ENCODE measurements around the gene DBNDD1. TPM values are rescaled to one million over a fixed set of nuclear protein-coding genes. Genes with fewer than 3 reads are reported as not detected.
"Not testable (repeated sequence)": the region's sequence is repeated elsewhere in the genome, so short reads cannot be mapped to it uniquely, and the experiment has no call there.

The DBNDD1 gene
- total RNA-seq, 2 donors from 2014 or later: 2.2 to 2.6 TPM

DNA sequence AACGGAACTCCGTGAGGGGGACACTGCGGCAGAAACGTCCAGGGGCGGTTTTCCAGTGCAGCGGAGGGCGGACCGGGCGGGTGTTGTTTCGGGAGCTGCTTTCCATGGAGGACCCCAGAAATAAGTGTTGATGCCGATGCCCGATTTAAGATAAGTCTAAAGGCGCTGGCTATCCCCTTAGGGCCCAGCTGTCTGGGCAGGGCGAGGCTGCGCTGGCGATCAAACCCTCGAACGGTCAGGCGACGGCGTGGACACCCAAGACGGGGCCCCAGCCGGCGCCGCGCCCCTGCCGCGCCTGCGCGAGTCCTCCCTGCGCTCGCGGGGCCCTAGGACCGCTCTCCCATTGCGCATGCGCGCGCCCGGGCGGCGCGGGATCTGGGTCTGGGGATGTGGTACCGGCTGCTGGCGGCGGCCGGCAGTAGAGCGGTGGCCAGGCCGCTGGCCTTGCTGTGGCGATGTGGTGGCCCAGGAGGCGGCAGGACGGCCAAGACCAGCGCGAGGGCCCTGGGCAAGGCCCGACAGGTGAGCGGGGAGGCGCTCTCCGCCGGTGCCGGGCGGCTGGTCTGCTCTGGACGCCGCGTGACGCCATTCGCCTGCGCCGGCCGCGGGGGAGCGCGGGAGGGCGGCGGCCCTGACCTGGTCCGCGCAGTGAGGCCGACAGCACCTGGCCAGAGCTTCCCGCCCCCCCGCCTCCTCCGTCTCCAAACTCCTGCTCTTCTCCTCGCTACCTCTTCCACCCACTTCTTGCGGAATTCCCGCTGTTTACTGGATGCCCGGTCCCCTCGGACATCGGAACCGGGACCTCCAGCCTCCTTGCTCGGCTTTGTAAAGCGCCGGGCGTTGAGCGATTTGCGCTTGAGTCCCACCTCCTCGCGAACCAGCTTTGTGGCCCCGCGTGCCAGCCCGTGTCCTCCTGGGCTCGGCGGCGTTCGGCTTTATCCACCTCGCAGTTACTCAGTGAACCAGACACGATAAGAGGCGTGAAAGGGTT lies 46.7 kb downstream of the DBNDD1 start:
- intact Hi-C loops (cut with DNase I): no loop called here
- ATAC-seq: peak; percentile 97 to 98
- peak; percentile 93 for DNase-seq

DNA sequence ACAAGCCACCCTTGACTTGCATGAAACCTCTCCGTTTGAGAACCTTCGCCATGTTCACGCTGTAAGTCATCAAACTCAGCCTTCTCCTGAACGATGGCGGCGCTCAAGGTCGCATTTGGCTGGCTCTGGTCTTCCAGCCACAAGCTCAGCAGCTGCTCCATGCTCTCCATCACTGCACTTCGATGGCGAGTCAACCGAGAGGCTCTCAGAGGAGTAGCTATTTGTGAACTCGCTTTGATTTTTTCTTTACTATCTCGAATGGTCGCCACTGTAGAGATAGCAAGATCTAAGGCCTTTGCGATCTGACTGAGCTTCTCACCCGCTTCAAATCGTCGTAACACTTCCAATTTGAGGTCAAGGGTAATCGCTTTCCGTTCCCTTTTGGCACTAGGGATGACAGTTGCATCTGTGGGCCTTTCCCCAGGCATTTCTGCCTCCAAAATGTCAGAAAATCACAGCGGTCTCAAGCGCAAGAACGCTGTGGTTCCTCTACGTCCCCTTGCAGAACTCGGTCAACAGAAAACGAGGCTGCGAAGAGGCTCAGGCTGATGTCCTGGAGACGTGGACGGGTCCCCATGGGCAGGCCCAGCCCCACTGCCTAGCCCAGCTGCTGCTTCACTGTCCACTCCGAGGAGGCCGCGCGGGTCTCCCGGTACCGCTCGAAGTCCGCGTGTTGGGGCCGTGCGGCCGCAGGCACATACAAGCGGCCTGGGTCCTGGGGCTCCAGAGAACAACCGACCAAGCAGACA lies 47.6 kb downstream of the DBNDD1 start:
- ATAC-seq (peak; percentile 20 to 52), DNase-seq (no peak)
- intact Hi-C loops (cut with DNase I): no loop called here

DNA sequence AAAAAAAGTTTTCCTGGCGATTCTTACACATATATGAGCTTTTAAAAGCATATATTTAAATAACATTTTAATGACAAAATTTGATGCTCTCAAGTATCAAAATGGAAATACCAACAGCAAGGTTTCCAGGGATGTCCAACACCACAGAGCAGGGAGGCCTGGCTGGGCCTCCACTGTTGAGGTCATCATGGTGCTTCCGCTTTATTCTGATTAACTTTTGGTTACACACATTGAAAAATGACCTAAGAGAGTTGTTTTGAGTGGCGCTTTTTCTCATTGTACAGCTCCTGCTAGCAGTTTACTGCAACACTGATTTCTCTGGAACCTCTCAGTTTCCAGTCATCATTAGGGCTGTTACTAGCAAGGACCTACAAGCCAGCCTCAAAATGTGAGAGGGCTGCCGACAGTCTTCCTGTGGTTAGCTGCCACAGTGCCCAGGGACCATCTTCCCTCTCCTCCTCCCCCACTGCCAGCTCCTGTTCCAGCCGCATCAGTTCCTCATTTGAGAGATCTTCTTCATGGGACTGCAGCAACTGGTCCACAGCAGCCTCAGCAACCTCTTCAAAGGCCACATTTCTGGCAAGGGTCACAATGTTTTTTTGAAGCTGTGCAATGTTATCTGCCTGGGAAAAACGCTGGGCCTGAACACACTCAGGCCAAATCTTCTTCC lies 49.4 kb downstream of the DBNDD1 start:
- intact Hi-C loops (cut with DNase I): no loop called here
- DNase-seq: no peak
- no peak for ATAC-seq

DNA sequence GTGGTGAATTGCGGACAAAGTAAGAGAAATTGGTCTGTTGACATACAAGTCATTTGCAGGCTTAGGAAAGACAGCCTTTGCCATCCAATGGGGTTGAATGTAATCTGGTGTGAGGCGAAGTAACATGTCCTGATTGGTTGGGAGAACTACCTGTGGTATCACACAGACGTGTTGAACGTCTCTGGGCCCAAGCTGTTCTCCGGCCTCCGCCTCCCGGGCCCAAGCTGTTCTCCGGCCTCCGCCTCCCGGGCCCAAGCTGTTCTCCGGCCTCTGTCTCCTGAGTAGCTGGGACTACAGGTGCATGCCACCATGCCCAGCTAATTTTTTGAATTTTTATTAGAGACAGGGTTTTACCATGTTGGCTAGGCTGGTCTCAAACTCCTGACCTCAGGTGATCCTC lies 51.2 kb downstream of the DBNDD1 start:
- intact Hi-C loops (cut with DNase I); DNase-seq; ATAC-seq: not testable (repeated sequence)

DNA sequence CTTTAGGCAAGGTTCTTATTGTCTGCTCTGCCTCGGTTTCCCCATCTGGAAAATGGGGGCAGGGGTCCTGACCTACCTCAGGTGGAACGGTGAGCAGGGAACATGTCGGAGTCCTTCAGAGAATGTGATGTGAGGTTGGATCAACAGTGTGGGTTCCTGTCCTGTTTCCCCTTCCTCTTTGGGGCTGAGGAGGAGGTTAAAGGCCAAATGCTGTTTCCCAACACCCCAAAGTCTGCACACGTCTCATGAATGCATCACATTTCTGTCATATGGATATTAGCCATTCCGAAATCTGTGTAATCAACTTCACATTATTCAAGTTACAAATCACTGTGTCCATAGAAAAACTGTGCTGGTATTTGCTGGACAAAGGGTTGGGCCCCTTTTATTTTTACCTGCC lies 51.8 kb downstream of the DBNDD1 start:
- DNase-seq; intact Hi-C loops (cut with DNase I); ATAC-seq: not testable (repeated sequence)

DNA sequence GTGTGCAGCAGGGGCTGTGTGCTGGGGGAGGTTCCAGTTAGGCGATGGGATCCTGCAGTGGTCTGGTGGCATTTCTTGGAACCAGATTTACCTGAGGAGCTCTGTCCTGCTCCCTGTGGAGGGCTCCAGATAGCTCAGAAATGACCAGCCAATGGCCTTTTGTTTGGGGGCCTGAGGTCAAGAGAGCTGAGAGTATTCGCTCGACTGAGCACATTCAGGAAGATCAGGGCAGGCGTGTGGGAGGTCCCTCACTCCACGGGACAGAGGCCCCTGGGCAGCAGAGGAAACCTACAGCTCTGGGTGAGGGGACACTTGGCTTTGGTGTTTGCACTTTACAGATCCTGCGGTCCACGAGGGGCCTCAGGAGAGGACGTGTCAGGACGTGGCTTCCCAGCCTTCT lies 52.5 kb downstream of the DBNDD1 start:
- intact Hi-C loops (cut with DNase I): no loop called here
- ATAC-seq (no peak), DNase-seq (no peak)

DNA sequence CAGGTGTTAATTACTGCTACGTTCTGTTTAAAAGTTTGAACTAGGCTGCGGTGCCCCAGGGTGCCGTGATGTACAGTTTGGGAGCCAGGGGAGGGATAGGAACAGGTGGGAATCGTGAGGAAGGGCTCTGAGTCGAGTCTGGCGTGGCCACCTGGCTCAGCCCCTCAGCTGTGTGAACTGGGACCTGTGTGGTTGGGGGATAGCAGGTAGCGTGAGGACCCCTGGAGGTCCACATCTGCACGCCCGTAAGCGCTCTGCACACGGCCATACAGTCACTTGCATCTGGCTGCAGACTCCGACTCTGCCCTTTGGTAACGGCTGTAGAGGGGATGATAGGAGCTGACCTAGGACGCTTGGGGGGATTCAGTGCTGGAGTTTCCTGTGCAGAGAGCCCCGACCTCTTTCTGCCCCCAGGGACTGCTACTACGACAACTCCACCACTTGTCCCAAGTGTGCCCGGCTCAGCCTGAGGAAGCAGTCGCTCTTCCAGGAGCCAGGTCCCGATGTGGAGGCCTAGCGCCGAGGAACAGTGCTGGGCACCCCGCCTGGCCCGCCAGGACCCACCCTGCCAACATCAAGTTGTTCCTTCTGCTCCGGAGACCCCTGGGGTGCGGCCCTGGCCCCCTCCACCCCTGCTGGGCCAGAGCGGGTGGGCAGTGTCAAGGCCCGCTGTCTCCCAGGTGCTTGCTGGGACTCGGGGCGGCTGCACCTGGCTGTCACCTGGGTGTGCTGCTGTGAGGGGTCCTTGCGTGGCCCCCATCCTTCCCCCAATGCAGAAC lies 53.6 kb downstream of the DBNDD1 start:
- intact Hi-C loops (cut with DNase I): no loop called here
- ATAC-seq (no peak), DNase-seq (no peak)

DNA sequence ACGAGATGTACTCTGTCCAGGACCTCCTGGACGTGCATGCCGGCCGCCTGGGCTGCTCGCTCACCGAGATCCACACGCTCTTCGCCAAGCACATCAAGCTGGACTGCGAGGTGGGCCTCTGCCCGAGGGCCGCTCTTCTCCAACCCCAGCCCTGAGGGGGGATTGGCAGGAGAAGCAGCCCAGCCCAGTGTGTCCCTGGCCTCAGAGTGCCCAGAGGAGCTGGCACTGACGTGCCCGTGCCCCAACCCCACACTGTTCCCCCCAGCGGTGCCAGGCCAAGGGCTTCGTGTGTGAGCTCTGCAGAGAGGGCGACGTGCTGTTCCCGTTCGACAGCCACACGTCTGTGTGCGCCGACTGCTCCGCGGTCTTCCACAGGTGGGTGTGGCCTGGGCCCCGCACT lies 55.1 kb downstream of the DBNDD1 start:
- ATAC-seq: no peak
- intact Hi-C loops (cut with DNase I): no loop called here

DNA sequence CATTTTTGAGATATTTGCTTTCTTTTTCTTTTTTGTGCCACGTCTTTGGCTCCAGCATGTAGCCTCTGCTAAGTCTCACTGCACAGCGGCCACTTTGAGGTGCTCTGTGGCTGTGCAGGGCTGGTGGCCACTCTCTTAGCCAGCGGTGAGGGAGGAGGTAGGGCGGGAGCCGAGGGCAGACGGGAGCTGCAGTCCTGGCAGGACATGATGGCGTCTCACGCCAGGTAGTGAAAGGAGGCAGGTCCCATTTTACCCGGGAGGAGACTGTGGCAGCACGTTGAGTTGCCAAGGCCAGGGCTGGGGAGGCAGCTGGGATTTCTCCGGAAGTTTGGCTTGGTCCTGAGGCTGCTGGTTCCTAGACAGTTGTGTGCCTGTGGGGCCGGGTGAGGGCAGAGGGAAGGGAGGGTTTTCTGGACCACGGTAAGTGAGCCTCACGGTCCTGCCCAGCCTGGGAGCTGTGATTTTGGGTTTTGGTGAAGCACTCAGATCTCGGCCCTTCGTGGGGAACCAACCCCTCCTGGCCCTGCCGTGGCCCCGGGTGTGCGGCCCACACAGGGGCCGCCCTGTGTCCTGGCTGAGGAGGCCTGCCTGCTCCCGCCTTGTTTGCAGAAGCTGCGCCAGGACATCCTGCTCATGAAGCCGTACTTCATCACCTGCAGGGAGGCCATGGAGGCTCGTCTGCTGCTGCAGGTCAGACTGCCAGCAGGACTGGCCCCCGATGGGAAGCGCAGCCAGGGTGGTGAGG lies 56.3 kb downstream of the DBNDD1 start:
- ATAC-seq: no peak
- intact Hi-C loops (cut with DNase I): no loop called here
- DNase-seq: no peak

More for the DNA sequence above, 55.1 kb downstream of the DBNDD1 start:
- no peak for DNase-seq

DNA sequence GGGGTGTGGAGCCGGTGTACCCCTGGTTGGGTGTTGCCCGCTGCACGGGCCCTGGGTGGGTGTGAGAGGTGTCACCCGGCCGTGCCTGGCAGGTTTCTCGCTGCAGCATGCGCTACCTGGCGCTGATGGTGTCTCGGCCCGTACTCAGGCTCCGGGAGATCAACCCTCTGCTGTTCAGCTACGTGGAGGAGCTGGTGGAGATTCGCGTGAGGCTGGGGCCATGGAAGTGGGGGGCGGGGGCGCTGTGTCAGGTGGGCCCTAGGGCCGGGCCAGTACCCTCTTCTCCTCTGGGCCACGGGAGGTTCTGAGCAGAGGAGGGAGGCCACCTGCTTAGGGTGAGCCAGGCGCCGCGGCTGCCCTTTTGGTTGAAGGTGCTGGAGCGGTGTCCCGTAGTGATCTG lies 57.3 kb downstream of the DBNDD1 start:
- no peak for DNase-seq
- ATAC-seq: no peak
- intact Hi-C loops (cut with DNase I): no loop called here

DNA sequence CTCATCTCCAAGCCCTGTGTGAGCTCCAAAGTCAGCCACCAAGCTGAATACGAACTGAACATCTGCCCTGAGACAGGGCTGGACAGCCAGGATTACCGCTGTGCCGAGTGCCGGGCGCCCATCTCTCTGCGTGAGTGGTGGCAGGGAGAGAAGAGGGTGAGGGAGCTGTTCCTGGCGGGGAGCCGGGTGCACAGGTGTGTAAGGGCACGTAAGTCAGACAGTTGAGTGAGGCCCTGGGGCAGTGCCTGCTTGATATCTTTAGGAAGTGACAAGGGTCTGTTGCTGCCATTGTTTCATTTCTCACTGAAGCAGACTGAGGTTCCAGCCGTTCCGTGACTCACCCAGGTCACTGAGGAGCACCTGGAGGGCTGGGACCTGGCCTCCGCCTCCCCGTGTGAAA lies 58.3 kb downstream of the DBNDD1 start:
- DNase-seq (no peak), ATAC-seq (no peak)
- intact Hi-C loops (cut with DNase I): no loop called here

DNA sequence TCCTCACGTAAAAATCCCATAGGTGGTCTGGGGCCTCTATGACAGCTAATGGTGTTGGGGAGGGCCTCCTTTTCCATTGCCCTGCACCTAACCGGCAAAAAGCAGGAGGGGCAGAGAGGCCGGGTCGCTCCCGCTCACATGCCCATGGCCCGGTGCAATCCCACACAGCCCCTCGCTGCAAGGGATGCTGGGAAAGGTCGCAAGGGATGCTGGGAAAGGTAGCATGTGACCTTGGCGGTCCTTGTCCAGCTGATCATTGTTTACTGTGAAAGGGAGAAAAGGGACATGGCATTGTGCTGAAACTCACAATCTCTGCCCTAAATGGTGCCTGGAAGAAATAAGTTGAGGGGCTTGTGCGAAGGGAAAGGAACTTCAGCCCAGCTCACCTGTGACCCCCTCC lies 60.7 kb downstream of the DBNDD1 start:
- intact Hi-C loops (cut with DNase I): no loop called here
- DNase-seq: no peak
- ATAC-seq: no peak

DNA sequence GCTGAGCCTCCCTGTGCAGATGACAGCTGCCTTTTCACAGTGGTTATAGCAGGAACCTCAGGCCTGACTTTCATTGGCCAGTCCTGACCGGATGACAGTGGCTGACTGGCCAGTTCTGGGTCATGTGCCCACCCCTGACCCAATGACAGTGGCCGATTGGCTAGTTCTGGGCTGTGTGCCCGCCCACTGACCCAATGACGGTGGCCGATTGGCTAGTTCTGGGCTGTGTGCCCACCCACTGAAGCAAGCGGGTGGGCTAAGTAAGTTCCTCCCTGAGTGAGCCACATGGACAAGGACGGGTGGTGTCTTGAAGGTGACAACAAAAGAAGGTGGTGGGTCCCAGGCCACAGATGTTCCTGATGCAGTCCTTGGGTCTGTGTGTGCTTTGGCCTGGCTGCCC lies 61.2 kb downstream of the DBNDD1 start:
- intact Hi-C loops (cut with DNase I): no loop called here
- peak; percentile 47 for DNase-seq
- ATAC-seq: peak; percentile 53 to 69

DNA sequence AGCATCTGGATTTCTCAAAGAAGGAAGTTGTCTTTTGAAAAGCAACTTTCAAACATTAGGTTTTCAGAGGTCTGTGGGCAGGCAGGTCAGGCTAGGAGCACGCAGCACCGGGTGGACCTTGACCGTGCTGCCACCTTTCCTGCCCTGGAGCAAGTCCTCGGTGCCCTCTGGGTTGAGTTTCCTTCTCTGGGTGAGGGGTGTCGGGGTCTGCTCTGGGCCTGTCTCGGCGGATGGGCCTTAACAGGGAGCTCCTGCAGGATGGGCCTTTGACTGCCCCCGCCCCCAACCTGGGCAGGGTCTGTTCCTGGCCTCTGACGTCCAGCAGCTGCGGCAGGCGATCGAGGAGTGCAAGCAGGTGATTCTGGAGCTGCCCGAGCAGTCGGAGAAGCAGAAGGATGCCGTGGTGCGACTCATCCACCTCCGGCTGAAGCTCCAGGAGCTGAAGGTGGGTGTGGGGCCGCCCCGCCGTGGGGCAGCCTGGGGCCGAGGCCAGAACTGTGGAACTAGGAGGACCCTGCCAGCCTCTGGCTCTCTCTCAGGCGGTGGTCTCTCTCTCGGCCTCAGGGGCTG lies 62.0 kb downstream of the DBNDD1 start:
- ATAC-seq (peak in 1 of 2 donors; percentile 4), DNase-seq (no peak)
- intact Hi-C loops (cut with DNase I): no loop called here

DNA sequence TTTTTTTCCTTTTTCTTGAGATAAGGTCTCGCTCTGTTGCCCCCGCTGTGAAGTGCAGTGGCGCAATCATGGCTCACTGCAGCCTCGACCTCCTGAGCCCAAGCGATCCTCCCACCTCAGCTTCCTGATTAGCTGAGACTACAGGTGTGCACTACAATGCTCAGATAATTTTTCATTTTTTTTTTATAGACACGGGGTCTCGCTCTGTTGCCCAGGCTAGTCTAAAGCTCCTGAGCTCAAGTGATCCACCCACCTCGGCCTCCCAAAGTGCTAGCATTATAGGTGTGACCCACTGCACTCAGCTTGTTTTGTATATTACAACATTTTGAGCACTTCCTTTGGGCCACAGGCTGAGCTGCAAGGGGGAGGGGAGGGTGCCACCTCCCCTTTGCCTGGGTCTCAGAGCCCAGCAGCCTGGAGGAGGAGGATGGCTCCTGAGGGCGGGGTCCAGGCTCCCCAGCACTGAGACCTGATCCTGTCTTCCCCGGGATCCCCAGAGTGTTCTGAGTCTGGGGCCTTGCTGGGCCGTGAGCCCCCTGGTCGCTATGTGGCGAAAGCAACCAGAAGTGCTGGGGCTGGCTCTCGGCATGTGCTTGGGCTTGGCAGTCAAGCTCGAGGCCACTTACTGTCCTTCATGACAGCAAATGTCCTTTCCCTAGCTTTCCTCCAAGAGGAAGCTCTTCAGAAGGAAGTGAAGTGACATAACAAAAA lies 62.6 kb downstream of the DBNDD1 start:
- DNase-seq (no peak), ATAC-seq (peak in 1 of 2 donors; percentile 12)
- intact Hi-C loops (cut with DNase I): no loop called here

DNA sequence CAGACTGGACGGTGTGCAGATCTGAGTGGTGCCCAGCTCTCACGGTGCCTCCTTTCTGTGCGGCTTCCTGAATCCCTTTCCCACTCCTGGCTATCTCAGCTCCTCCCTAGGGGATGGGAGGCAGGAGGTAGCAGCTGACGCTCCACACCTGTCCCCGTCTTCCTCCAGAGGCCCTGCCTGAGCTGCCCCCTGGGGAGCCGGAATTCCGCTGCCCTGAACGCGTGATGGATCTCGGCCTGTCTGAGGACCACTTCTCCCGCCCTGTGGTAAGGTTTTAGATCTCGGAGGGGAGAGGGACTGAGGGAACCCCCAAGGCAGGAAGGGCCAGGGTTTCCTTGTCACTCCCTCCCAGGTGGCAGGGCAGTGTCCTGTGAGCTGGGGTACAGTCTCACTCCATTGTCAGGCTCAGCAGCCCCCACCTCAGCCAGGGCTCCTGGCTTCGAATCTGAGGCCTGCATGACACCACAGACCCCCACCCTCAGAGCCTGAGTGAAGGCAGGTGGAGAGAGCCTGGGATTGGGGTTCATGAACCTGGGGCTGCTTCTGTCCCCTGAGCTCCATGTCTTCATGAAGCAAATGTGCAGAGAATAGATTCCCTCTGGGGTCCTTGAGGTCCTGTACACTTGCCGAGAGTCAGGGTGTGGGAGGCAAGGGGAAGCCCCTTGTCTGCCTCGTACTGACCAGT lies 64.1 kb downstream of the DBNDD1 start:
- ATAC-seq (no peak), DNase-seq (no peak)
- intact Hi-C loops (cut with DNase I): no loop called here

Data from left cardiac atrium (tissue), 4 donors.